KMS-11 (cell line): Measurements from ENCODE around the gene BIVM.

Experiments
- H2AFZ ChIP-seq: fragments of 200-600 bp; sonication (generic); 2 replicates; pipeline ENCODE4 v1.6.1; 2016; ENCODE audit warnings: antibody characterized with exemption, mixed run types, low read depth
- H3K27ac ChIP-seq: fragments of 200-600 bp; sonication (generic); 2 replicates; pipeline ENCODE4 v1.6.1; 2016; ENCODE audit warnings: mild to moderate bottlenecking, mixed run types
- H3K27me3 ChIP-seq: fragments of 200-600 bp; sonication (generic); 2 replicates; pipeline ENCODE4 v1.6.1; 2017; ENCODE audit warnings: mild to moderate bottlenecking, low read depth, mixed run types, moderate library complexity; ENCODE audit not compliant: insufficient read depth
- H3K36me3 ChIP-seq: fragments of 200-600 bp; sonication (generic); 2 replicates; pipeline ENCODE4 v1.6.1; 2017; ENCODE audit warnings: mild to moderate bottlenecking, mixed run types; ENCODE audit not compliant: insufficient read depth
- H3K4me1 ChIP-seq: fragments of 200-600 bp; sonication (generic); 2 replicates; pipeline ENCODE4 v1.6.1; 2016; ENCODE audit warnings: mild to moderate bottlenecking, low read depth, mixed run types; ENCODE audit not compliant: poor library complexity, severe bottlenecking
- H3K4me2 ChIP-seq: fragments of 200-600 bp; sonication (generic); 2 replicates; pipeline ENCODE4 v1.7.0; 2016; ENCODE audit warnings: mild to moderate bottlenecking, mixed run types
- H3K4me3 ChIP-seq: fragments of 200-600 bp; sonication (generic); IDR thresholded peaks from 2 replicates; pipeline ENCODE4 v1.6.1; 2017; ENCODE audit warnings: low read depth, low read length, mixed read lengths; ENCODE audit not compliant: insufficient read depth
- H3K79me2 ChIP-seq: fragments of 200-600 bp; sonication (generic); 2 replicates; pipeline ENCODE4 v1.6.1; 2016; ENCODE audit warnings: low read depth, mixed run types; ENCODE audit not compliant: insufficient read depth
- H3K9ac ChIP-seq: fragments of 200-600 bp; sonication (generic); 2 replicates; pipeline ENCODE4 v1.6.1; 2016; ENCODE audit warnings: mild to moderate bottlenecking, mixed run types
- H4K20me1 ChIP-seq: fragments of 200-600 bp; sonication (generic); 2 replicates; pipeline ENCODE4 v1.6.1; 2016; ENCODE audit warnings: mild to moderate bottlenecking, mixed run types; ENCODE audit not compliant: insufficient read depth
- CTCF ChIP-seq: fragments of 200-600 bp; sonication (generic); conservative IDR thresholded peaks from 2 replicates; pipeline ENCODE4 v1.6.1; 2017; ENCODE audit warnings: low read depth, mild to moderate bottlenecking, antibody characterized with exemption, low read length, moderate library complexity, mixed read lengths

Gene BIVM, protein sequence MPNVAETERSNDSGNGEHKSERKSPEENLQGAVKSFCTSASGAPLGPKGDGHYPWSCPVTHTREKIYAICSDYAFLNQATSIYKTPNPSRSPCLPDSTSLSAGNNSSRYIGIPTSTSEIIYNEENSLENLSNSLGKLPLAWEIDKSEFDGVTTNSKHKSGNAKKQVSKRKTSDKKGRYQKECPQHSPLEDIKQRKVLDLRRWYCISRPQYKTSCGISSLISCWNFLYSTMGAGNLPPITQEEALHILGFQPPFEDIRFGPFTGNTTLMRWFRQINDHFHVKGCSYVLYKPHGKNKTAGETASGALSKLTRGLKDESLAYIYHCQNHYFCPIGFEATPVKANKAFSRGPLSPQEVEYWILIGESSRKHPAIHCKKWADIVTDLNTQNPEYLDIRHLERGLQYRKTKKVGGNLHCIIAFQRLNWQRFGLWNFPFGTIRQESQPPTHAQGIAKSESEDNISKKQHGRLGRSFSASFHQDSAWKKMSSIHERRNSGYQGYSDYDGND

GRCh38 chr13:102798581-102799425, at the start of gene BIVM, which contains the start of gene POGLUT2:
BIVM (plus strand) TSS chr13:102799119; CDS start chr13:102807268, 8,149 bp downstream.
POGLUT2 (minus strand) TSS chr13:102798976; CDS start chr13:102798670, 306 bp downstream.
- no peaks in the 10 kb centered on the region for H3K4me1 ChIP-seq
- H2AFZ ChIP-seq = no peak within 1 kb of the TSS
- no peak within 1 kb of the TSS for H3K27ac ChIP-seq
- no peak within 1 kb of the TSS for H3K4me3 ChIP-seq
- H3K27me3 ChIP-seq = no peaks in the 10 kb centered on the region
- H3K79me2 ChIP-seq = no peaks in the 10 kb centered on the region
- no peak within 1 kb of the TSS for H3K9ac ChIP-seq
- no peaks in the 10 kb centered on the region for H3K36me3 ChIP-seq
- H4K20me1 ChIP-seq = no peaks in the 10 kb centered on the region
- no peak for TF ChIP-seq CTCF
- no peak within 1 kb of the TSS for H3K4me2 ChIP-seq

GRCh38 chr13:102751886-102752285, 47.0 kb upstream of the BIVM start:
- no peaks in the 10 kb centered on the region for H3K36me3 ChIP-seq

DNA sequence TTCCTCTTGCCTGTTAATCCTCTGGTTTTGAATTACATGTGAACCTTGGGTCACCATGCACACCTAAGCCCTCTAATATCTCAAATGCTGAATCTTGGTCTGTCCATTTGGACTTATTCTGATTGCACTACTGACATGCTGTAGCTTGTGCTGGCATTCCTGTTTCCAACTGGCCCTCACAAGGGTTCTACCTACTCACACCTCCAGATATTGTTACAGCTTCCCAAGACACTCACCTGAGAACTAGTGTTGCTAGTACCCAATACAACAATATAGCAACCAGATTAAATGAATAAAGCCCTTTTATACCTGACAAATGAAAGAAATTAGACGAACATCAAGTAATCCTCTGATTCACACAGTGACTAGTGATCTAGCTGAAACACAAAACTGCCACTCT, 41.9 kb upstream of the BIVM start:
- Histone ChIP-seq H3K4me2 (no peak overlapping the region), H3K4me1 (no peaks in the 10 kb centered on the region), H4K20me1 (no peaks in the 10 kb centered on the region), H2AFZ (no peak overlapping the region), H3K27me3 (no peaks in the 10 kb centered on the region), H3K4me3 (no peak overlapping the region), H3K79me2 (no peaks in the 10 kb centered on the region), H3K27ac (no peak overlapping the region), H3K9ac (no peak overlapping the region), H3K36me3 (no peaks in the 10 kb centered on the region)
- no peak for TF ChIP-seq CTCF

More at GRCh38 chr13:102751886-102752285, 47.0 kb upstream of the BIVM start:
- Histone ChIP-seq H3K27ac (no peak overlapping the region), H3K4me1 (no peaks in the 10 kb centered on the region), H4K20me1 (no peaks in the 10 kb centered on the region), H3K27me3 (no peaks in the 10 kb centered on the region), H3K79me2 (no peaks in the 10 kb centered on the region), H3K9ac (no peak overlapping the region), H2AFZ (no peak overlapping the region), H3K4me2 (no peak overlapping the region), H3K4me3 (no peak overlapping the region)
- no peak for TF ChIP-seq CTCF

DNA sequence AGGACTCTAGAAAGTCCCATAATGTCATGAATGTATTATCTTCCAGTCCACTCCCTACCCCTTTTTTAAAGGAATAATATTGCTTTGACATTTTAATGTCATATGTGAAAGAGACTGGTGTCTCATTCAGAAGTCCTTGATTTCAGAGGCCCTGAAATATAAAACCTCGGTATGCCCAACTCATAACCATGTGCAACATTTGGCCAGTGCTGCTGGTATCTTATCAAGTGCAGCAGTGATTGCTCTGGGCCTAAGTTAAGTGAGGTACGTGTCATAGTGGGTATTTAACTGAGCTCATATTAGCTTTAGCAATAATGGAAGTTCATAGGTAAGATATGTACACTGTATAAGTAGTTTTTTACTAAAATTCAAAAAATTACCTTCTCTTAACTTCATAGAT, 40.1 kb upstream of the BIVM start:
- Histone ChIP-seq H3K4me2 (no peak overlapping the region), H2AFZ (no peak overlapping the region), H3K27me3 (no peaks in the 10 kb centered on the region), H3K4me3 (no peak overlapping the region), H3K4me1 (no peaks in the 10 kb centered on the region), H3K27ac (no peak overlapping the region), H3K9ac (no peak overlapping the region), H3K79me2 (no peaks in the 10 kb centered on the region), H3K36me3 (no peaks in the 10 kb centered on the region), H4K20me1 (no peaks in the 10 kb centered on the region)
- TF ChIP-seq CTCF = no peak
